ENCODE data around the gene CPNE5.

DNA sequence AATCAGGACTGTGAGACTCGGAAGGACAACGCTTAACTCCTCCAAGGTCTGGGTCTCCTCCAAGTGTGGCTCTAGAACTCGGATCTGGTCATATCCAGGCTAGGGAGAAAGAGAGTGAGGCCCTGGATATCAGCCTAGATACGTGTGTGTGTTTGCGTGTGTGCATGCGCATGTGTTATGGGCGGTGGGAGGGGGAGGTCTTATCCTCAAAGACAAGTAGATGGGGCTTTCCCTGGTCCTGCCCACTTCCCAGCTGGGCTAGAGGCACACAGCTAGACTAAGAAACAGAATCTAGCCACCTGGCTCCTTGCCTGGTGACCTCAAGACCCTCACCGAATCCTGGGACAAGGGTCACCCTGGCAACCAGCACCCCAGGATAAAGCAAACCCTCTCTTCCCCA is 13.2 kb downstream of the CPNE5 start:
- TF ChIP-seq, protein P1, sequence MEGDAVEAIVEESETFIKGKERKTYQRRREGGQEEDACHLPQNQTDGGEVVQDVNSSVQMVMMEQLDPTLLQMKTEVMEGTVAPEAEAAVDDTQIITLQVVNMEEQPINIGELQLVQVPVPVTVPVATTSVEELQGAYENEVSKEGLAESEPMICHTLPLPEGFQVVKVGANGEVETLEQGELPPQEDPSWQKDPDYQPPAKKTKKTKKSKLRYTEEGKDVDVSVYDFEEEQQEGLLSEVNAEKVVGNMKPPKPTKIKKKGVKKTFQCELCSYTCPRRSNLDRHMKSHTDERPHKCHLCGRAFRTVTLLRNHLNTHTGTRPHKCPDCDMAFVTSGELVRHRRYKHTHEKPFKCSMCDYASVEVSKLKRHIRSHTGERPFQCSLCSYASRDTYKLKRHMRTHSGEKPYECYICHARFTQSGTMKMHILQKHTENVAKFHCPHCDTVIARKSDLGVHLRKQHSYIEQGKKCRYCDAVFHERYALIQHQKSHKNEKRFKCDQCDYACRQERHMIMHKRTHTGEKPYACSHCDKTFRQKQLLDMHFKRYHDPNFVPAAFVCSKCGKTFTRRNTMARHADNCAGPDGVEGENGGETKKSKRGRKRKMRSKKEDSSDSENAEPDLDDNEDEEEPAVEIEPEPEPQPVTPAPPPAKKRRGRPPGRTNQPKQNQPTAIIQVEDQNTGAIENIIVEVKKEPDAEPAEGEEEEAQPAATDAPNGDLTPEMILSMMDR (IDR thresholded peaks at IDR 0.05; ENCODE audit: low read depth, low read length), result no peak
- no peak for TF ChIP-seq EZH2phosphoT487 (IDR thresholded peaks at IDR 0.05; ENCODE audit: low read depth)

All from OCI-LY3 (cell line).